T47D (cell line): ENCODE results near the gene MAP7D3.
"Not testable (repeated sequence)": the region's sequence is repeated elsewhere in the genome, so short reads cannot be mapped to it uniquely, and the experiment has no call there.

ENCODE experiments used
- DNase-seq, 2 experiments: peaks; one replicate each; pipeline versions ENCODE4 v3.0.0 to v3.0.0-alpha.2; 2011 to 2012; ENCODE audit warnings: low read depth in 1 of 2, low spot score in 1 of 2
- JUND ChIP-seq: IDR thresholded peaks from 2 replicates; pipeline ENCODE4 v1.6.1; 2012; ENCODE audit warnings: low read depth
- in situ Hi-C: cut with HindIII; loops from 2 replicates; pipeline ENCODE4 v1.10.0; 2016; ENCODE audit warnings: low sequenced_read_pairs, low pct_unique_long_range_greater_than_20kb

Gene MAP7D3

GRCh38 chrX:136266828-136267227, 15.6 kb upstream of the MAP7D3 start:
- no peak for TF ChIP-seq JUND
- in situ Hi-C loops: no loop called here
- DNase-seq: no peak

DNA sequence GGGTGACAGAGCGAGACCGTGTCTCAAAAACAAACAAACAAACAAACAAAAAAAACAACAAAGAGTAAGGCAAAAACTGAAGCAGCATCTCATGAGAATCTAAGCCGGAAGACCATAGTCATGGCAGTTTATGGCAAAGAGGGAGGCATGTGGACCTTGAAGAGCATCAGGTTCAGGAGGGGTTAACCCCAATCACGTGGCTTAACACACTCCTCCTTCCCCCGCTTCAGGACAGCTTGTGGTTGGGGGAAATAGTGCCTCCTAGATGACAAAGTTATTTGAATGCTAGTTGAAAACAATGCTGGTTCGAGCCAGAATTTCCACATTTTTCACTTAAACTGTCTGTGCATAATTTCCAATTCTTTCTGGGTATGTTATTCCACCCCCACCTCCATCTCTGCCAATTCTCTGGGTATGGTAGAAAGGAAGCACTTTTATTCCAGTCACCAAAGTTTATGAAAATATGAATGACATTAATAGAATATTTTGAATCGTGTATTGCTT, 11.7 kb upstream of the MAP7D3 start:
- in situ Hi-C loops: no loop called here
- no peak for TF ChIP-seq JUND
- DNase-seq: no peak

DNA sequence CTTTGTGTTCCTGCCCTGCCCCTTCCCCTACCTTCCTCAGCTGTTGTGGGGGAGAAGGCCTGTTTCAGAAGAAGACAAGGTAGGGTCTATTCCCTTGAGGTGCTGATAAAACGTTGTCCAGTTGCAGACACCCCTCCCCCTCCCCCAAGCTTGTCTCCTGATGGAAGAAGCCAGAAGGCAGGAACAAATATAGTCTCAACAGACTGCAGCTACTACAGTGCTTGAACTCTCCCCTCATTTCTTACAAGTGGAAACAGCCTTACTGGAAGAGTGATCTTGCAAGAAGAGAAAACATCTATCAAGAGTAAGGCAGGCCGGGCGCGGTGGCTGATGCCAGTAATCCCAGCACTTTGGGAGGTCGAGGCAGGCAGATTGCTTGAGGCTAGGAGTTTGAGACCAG, 11.0 kb upstream of the MAP7D3 start:
- in situ Hi-C loops: no loop called here
- TF ChIP-seq JUND: no peak
- no peak for DNase-seq

- TF ChIP-seq JUND: no peak
- in situ Hi-C loops: no loop called here
- DNase-seq: no peak
Observed at GRCh38 chrX:136261321-136261720, 10.1 kb upstream of the MAP7D3 start.

GRCh38 chrX:136260776-136261175, 9.6 kb upstream of the MAP7D3 start:
- in situ Hi-C loops: no loop called here
- no peak for TF ChIP-seq JUND
- DNase-seq: no peak

- in situ Hi-C loops: no loop called here
- no peak for DNase-seq
- TF ChIP-seq JUND: no peak
Observed at GRCh38 chrX:136259543-136259942, 8.3 kb upstream of the MAP7D3 start.

- no peak for TF ChIP-seq JUND
- in situ Hi-C loops: no loop called here
- no peak for DNase-seq
Observed at GRCh38 chrX:136258951-136259350, 7.8 kb upstream of the MAP7D3 start.

GRCh38 chrX:136256026-136256425, 4.8 kb upstream of the MAP7D3 start:
- in situ Hi-C loops: no loop called here
- no peak for TF ChIP-seq JUND
- no peak for DNase-seq

DNA sequence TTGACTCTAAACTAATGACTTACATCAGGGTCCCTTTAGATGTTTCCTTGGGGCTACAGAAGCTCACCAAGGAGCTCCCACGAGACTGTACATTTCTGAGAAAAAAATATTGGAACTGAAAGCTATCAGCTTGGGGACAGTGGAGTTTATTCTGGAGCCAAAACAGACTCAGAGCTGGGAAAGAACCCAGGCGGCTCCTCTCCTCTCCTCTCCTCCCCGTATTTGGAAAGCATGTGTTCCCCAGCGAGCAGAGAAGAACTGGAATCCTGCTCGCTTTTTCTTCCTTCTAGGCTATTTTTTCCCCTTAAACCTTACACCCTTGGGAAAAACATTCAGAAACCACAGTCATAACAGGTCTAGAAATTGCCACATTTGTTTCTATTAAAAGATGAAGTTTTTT, 4.3 kb upstream of the MAP7D3 start:
- TF ChIP-seq JUND: no peak
- in situ Hi-C loops: no loop called here
- DNase-seq: no peak

GRCh38 chrX:136250191-136251040, 784 bp downstream of the MAP7D3 start:
- no peak for TF ChIP-seq JUND
- DNase-seq: no peak
- in situ Hi-C loops: no loop called here

GRCh38 chrX:136246201-136246600, 5.0 kb downstream of the MAP7D3 start:
- in situ Hi-C loops: no loop called here
- no peak for TF ChIP-seq JUND
- DNase-seq: no peak

GRCh38 chrX:136237849-136238248, 13.4 kb downstream of the MAP7D3 start:
- DNase-seq, in situ Hi-C loops: not testable (repeated sequence)

- in situ Hi-C loops: no loop called here
- no peak for TF ChIP-seq JUND
- no peak for DNase-seq
Observed at GRCh38 chrX:136237074-136237473, 14.1 kb downstream of the MAP7D3 start.

GRCh38 chrX:136228839-136229207, 22.4 kb downstream of the MAP7D3 start:
- no peak for DNase-seq
- in situ Hi-C loops: no loop called here

More at GRCh38 chrX:136228839-136229207, 22.4 kb downstream of the MAP7D3 start:
- TF ChIP-seq JUND: no peak
